Erythroblast (primary cell): ENCODE data around the gene OAS1.
"Not testable (repeated sequence)": the region's sequence is repeated elsewhere in the genome, so short reads cannot be mapped to it uniquely, and the experiment has no call there.

ENCODE experiments used
- DNase-seq, 2 experiments: peaks; one replicate each; lab custom pipeline; 2025; lab: John Stamatoyannopoulos, UW
- GATA1 ChIP-seq: IDR thresholded peaks from 2 replicates; pipeline ENCODE4 v1.6.1; 2011; ENCODE audit warnings: low read depth, mild to moderate bottlenecking, control low read depth, low read length, moderate library complexity
- POLR2A ChIP-seq: IDR thresholded peaks from 2 replicates; pipeline ENCODE4 v1.6.1; 2011; ENCODE audit warnings: mild to moderate bottlenecking, low read length

The OAS1 gene

DNA sequence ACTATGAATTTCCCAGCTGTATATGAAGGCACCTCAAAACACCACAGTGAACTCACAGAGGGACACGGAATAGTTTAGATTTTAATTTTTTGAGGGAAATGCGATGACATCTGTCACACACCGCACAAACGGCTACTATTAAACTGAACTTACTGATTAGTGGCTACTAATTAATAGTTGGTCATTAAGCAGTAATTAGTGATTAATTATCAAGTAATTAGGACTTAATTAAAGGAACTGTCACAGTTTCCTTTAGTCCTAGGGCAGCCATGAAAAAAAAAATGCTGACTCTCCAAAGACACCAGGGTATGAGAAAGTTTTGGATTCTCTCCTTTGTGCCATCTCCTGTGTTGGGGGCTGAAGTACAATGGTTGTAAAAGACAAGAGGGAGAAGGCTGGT is 2.9 kb downstream of the OAS1 start:
- DNase-seq: no peak
- no peak for TF ChIP-seq GATA1
- TF ChIP-seq POLR2A: no peak

- TF ChIP-seq GATA1 (no peak), POLR2A (no peak)
- no peak for DNase-seq
These were observed 6.4 kb downstream of the OAS1 start for GRCh38 chr12:112913038-112913688.

DNA sequence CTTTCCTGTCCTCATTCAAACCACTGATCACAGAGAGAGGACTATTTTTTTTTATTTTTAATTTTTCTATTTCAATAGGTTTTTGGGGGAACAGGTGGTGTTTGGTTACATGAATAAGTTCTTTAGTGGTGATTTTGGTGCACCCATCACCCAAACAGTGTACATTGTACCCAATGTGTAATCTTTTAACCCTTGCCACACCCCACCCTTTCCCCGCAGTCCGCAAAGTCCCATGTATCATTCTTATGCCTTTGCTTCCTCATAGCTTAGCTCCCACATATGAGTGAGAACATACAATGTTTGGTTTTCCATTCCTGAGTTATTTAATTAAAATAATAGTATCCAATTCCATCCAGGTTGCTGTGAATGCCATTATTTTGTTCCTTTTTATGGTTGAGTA is 7.1 kb downstream of the OAS1 start:
- DNase-seq: not testable (repeated sequence)

DNA sequence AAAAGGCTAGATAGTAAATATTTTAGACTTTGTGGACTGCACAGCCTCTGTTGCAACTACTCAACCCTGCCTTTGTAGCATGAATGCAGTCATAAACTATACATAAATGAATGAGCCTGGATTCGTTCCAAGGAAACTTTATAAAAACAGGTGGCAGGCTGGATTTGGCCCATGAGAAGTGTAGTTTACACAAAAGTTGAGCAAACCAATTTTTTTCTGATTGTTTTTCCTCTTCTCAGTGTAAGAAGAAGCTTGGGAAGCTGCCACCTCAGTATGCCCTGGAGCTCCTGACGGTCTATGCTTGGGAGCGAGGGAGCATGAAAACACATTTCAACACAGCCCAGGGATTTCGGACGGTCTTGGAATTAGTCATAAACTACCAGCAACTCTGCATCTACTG is 9.5 kb downstream of the OAS1 start:
- TF ChIP-seq POLR2A (no peak), GATA1 (no peak)

DNA sequence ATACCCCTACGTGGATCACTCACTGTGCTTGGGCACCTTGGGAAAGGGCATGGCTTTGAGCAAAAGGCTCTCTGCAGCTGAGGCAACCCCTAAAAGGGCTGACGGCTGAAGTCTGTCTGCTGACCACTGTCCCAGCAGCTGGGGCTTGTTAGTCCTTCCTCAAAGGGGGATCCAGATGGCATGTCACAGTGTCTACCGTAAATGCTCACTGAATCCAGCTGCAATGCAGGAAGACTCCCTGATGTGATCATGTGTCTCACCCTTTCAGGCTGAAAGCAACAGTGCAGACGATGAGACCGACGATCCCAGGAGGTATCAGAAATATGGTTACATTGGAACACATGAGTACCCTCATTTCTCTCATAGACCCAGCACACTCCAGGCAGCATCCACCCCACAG is 12.4 kb downstream of the OAS1 start:
- no peak for TF ChIP-seq GATA1
- TF ChIP-seq POLR2A: no peak
- no peak for DNase-seq

More for the DNA sequence above, 9.5 kb downstream of the OAS1 start:
- no peak for DNase-seq

DNA sequence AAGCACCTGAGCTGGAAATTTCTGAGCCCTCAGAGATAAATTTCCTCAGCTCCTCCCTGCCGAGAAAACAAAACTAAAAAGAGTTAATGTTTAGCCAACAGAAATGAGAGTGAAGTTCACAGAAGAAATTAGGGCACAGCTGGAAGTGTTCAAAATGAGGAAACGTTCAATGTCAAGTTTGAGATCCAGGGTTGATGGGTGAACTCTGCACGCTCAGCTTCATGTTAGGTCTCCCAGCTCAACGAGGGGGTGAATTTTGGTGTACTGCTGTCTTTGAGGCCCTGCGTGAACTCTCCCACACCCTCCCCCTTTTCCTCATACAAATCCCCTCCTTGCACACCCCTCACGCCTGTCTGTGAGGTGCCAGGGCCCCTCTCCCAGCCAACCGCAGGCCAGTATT is 18.2 kb downstream of the OAS1 start:
- no peak for TF ChIP-seq POLR2A
- no peak for TF ChIP-seq GATA1
- DNase-seq: no peak

DNA sequence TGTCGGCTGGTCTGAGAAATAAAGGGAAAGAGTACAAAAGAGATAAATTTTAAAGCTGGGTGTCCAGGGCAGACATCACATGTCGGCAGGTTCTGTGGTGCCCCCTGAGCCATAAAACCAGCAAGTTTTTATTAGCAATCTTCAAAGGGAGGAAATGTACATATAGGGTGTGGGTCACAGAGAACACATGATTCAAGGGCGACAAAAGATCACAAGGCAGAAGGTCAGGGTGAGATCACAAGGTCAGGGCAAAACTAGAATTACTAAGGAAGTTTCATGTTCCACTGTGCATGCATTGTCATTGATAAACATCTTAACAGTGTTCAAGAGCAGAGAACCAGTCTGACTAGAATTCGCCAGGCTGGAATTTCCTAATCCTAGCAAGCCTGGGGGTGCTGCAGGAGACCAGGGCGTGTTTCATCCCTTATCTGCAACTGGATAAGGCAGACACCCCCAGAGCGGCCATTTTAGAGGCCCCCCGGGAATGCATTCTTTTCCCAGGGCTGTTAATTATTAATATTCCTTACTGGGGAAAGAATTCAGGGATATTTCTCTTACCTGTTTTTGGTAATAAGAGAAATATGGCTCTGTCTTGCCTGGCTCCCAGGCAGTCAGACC is 19.8 kb downstream of the OAS1 start:
- DNase-seq: not testable (repeated sequence)

DNA sequence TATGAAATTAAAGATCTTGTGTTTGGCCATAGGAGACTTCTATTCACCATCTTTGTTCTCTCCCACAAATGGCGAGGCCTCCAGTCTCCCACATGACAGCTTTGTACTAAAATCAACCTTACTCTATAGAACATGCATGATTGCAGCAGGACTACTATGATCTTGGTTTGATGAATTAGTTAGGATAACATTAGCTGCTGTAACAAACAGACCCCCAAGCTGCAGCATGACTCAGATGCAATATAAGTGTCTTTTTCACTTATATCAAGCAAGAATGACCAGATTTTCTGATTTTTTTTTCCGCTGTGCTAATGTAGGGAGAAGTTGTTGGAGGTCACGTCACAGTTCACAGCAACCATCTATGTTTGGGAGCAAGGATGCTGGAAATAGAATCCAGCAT is 20.7 kb downstream of the OAS1 start:
- TF ChIP-seq POLR2A (no peak), GATA1 (no peak)
- DNase-seq: no peak

- no peak for TF ChIP-seq POLR2A
These were observed 21.2 kb downstream of the OAS1 start for GRCh38 chr12:112927925-112928324.

DNA sequence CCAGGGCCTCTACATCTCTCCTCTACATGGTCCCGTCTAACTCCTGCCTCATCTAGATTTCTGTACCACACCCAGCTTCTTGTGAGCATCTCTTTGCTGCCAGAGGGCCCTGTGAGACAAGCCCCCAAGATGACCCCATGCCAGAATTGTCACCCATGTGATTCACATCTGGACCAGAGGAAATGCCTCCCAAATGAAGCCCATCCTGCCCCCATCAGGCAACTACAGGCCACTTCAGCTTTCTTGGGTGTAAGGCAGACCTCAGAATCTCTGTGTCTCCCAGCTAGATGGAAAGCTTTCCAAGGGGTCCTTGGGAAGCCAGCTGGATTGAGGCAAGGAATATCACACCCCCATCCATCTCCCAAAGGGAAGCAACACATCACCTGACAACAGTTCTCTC is 22.2 kb downstream of the OAS1 start:
- no peak for DNase-seq
- TF ChIP-seq POLR2A (no peak), GATA1 (no peak)

More at GRCh38 chr12:112927925-112928324, 21.2 kb downstream of the OAS1 start:
- DNase-seq: no peak

DNA sequence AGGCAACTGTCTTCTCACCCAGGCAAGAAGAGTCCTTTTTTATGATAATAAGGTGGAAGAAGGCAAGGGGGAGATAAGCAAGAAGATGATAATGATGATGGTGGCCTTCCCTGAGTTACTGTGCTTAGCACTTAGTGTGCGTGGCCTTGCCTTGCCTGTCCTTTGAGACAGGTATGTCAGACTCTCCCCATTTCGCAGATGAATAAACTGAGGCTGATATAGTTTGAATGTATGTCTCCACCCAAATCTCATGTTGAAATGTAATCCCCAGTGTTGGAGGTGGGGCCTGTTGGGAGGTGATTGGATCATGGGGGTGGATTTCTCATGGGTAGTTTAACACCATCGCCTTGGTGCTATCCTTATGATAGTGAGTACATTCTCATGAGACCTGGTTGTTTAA is 23.0 kb downstream of the OAS1 start:
- no peak for TF ChIP-seq POLR2A
- no peak for TF ChIP-seq GATA1
- no peak for DNase-seq

DNA sequence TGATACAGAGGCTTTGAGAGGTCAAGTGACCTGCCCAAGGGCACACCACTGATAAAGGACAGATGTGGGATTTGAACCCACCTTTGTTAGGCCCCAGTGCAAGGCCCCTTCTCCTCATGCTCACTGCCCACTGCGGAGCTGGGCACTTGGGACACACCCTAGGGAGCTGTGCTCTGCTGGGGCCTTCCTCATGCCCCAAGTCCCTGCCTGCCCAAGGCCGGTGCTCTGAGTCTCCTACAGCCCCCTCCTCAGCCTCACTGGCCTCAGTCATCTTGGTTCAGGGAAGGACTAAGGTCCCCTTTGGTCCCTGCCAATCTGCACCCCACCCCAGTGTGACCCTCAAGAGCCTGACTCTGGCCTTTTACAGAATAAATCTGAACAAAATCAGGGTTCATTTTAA is 23.6 kb downstream of the OAS1 start:
- DNase-seq: no peak

DNA sequence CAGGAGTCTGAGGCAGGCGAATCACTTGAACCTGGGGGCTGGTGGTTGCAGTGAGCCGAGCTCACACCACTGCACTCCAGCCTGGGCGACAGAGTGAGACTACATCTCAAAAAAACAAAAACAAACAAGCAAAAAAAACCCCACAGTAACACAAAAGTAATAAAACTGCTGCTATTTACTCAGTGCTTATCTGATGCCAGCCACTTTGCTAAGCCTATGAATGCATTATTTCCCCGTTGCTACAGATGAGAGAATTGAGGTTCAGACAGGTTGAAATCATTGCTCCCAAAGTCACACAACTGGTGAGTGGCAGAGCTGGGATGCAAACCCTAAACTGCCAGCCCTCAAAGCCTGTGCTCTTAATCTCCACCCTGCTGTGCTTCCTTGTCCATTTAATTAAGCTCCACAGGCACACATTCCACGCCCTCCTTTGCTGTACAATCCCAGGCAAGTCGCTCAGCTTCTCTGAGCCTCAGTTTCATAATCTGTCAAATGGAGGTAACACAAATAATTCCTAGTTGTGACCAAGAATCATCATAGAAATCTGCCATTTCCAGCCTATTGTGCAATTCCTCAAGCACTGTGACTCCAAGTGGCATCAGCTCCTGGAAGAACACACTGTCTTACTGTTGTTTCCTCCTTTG is 25.8 kb downstream of the OAS1 start:
- no peak for DNase-seq
- TF ChIP-seq POLR2A: no peak
- no peak for TF ChIP-seq GATA1

More for the DNA sequence above, 23.6 kb downstream of the OAS1 start:
- no peak for TF ChIP-seq POLR2A

DNA sequence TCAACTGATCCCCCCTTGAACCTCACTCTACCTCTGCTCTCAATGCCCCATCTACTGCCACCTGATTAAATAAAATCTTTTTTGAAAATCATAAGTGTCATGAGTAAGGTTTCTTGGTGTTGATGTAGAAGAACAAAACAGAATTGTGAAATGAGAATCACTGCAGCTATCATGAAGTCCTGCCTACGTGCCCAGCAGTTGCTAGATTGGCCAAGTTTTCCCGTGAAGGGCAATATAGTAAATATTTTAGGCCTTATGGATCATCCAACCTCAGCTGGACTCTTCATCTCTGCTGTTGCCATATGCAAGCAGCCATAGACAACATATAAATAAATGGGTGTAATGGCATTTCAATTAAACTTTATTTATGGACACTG is 26.4 kb downstream of the OAS1 start:
- TF ChIP-seq GATA1 (no peak), POLR2A (no peak)

DNA sequence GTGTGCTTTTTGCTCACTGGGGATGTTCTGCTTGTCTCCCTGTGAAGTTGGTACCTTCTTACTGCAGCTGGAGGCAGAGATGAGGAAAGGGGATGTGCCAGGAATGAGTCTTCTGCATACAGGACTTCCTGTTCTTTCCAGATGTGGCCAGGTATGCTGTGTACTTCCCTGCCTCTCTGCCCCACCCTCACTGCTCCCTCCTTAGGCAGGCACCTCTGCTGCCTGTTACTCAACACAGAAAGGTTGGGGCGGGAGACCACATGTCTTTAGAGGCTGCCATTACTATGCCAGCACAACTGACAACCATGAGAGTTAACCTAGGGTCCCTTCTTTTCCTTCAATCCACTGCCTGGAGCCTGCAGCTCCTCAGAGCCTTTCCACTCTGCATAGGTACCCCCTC is 29.5 kb downstream of the OAS1 start:
- TF ChIP-seq POLR2A: no peak
- DNase-seq: no peak

More for the DNA sequence above, 26.4 kb downstream of the OAS1 start:
- no peak for DNase-seq

GRCh38 chr12:112936927-112937326 is 30.2 kb downstream of the OAS1 start:
- TF ChIP-seq GATA1 (no peak), POLR2A (no peak)
- no peak for DNase-seq
